GM21723 (cell line): ENCODE data around the gene AGBL1.
"Not testable (repeated sequence)": the region's sequence is repeated elsewhere in the genome, so short reads cannot be mapped to it uniquely, and the experiment has no call there.

Source experiments
- ATAC-seq: cut with Tn5 transposase; IDR thresholded peaks from one replicate; pipeline ENCODE4 v1.9.1; 2021; ENCODE audit warnings: mild to moderate bottlenecking, moderate library complexity; ENCODE audit not compliant: unreplicated experiment

The AGBL1 gene

DNA sequence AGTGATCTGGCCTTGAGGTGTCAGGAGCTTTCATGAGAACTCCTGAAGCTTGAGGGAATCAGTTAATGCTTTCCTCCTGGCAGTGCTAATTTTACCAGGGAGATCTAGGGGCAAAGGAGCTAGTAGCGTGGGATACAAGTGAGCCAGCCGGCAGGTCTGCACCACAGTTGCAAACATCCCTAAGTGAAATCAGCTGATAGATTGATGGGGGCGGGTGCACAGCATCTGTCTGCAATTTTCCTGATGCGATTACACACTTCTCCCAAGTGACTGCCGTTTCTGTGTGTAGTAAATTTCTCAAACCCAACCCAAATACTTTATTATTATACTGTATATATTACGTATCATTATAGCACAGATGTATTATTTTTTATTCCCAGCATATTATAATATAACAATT is 304.5 kb downstream of the AGBL1 start:
- ATAC-seq, result no peak

DNA sequence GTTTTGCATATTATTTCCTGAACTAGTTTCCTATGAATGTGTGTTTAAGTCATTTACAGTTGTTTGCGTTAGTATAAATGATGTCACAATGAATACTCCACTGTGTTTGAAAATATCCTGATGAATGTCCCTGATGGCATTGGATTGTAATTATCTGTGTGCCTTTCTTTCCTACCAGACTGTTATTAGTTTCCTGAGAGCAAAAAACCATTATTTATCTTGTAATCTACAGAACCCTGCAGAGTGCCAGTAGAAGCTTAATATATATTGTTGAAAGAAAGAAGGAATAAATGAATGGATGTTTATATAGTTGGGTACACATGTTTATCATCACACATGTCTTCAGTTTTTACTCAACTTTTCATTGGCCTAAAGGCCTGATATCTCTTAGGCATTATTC is 312.6 kb downstream of the AGBL1 start:
- ATAC-seq, result no peak

DNA sequence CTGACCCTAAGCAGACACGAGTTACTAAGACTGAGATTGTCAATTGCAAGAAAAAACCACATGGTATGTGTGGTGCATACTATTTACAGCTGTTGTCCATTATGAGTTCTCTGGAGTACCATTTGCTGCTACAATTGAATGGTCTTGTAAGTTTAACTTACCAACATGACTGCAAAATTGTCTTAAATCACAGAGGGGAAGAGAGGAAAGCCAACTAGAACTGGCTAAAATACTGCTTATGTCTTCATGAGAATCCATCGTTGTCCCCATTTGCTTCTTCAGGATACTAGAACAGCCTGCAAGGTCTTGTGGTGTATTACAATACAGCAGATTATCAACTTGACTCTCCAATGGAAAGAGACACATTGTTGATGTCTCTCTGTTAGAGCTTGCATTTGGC is 313.2 kb downstream of the AGBL1 start:
- no peak for ATAC-seq

DNA sequence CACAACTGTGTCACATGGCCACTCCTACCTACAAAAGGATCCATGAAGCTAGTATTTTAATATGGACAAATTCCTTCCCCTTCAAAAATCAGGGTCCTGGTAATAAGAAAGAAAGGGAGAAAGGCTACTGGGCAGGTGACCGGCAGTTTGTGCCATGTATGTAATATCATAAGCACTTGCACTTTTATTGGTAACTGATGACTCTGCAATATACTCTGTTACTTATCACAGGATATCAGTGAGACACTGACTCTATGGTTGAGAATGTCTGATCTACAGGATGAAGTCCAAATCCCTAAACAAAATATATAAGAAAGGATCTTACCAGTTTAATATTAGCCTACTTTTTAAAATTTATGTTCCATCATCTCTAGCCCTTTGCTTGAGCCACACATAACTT is 315.2 kb downstream of the AGBL1 start:
- no peak for ATAC-seq

DNA sequence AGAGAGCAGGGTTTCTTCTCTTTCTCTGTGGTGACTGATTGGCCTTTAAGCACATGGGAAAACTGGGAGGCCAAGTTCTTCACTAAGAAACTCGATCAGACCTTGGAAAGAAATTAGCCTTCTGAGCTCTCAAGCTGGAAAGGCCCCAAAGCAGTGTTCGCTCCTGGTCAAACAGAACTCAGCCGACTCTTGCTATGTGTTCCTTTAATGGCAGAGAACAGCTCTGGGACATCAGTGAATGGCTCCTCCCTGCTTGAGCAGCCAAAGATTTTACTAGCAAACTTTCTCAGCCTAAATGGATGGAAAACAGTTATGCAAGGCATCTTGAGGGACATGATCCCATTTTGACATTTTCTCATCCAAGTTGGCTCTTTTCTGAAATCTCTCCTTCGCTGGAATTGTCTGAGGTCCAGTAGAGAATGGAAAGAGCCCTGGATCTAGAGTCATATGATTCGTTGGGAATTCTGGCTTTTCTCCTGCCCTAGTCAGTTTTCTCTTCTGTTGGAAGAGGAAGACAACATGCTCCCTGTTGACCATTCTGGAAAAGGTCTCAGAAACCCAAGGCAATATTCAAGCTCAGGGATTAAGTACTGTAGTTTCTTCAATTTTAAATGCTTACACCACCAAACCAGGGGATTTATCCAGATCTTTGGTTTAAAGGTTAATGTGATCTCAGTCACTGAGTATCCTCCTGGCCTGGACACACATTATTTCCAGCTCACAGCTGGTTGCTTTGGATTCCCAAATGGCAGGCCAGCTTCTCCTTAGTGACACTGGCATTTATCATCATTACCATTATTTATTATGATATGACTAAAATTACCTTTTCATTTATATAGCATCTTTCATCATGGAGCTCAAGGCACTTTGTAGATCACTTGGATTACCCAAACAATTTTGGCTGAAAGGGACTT is 319.6 kb downstream of the AGBL1 start:
- no peak for ATAC-seq

DNA sequence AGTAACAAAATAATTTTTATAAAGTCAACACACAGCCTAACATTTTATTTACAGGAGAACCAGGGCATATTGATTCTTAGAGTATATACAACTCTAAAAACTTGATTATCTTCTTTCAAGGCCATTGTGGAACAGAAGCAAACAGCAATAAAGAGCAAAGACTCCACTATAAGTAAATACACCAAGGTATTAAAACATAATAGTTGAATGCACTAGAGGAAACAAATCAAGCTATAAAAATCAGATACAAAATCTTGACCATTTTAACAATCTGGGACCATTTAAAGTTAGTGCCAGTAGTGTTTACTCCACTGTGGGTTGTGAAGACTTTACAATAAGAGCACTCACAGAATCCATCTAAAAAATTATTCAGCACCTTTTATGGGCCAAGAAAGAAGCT is 323.6 kb downstream of the AGBL1 start:
- ATAC-seq, result no peak

DNA sequence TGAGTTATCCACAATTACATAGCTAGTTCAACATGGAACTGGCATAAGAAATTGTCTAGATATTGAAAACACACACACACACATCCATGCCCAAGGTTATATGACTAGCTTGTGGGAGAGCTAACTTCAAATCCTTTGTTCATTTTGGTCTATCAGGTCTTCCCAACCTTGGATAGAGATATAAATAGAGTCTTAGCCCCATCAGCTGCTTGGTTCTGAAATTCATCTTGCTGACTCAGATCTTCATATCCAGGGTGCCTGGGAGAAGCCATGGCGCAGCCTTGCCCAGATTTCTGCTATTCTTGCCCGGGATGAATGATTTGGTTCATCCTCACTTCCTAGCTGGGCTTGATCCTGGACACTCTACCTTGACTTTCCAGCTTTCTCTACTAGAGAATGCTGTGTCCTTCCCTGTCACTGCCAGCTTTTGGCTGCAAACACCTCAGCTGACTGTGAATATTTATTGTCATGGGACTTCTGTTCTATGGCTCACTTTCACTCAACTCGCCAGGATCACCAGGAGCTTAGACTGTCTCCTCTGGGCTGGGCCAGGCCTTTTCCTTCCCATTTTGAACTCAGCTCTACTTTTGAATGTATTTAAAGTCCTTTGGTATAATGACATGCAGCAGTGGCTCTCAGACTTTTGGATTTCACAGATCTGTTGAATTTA is 324.4 kb downstream of the AGBL1 start:
- ATAC-seq, result no peak

DNA sequence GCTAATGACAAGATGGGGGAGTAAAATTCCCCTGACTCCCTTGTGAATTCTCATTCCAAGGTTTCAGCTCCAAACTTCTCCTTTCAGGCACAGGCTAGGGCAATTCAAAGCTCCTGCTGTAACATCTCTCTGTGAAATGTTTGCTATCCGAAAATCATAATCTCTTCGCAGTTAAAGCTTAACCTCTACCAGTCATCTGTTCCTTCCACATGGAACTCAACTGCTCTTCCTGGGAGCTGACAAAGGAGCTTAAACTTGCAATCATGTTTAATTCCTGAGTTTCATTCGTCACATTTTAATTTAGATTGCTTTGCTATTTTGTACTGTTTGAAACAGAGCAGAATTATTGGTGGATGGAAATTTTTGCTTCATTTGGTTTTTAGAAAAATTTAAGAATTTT is 328.6 kb downstream of the AGBL1 start:
- no peak for ATAC-seq

DNA sequence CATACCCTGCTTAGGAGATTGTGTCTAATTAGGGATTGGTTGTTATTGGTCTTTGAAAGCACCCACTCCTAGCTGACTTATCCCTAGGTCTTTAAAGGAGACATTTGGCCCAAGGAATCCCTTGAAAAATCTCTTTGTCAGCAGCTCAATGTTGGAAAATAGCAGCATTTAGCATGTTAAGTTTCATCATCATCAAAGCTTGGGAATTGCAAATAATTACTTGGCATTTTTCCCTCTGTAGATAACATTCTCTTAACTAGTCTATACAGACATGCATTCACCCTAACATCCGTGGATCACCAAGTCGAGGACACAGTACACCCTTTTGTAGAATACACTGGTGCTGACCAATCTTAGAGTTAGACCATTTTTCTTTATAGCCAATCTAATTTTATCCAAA is 332.2 kb downstream of the AGBL1 start:
- no peak for ATAC-seq

DNA sequence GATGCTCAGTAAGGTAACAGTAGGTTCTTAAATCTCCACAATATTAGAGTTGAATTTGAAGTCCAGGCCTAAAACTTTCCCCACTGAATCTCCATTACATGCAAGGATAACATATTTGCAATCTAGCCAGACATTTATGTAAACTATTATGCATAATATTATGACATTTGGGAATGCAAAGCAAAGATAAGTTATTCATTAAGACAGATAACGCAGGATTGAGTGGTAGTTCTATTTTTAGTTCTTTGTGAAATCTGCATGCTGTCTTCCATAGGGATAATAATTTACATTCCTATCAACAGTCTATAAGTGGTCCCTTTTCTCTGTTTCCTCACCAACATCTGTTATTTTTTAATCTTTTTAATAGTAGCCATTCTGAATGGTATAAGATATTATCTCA is 333.5 kb downstream of the AGBL1 start:
- ATAC-seq, result no peak

DNA sequence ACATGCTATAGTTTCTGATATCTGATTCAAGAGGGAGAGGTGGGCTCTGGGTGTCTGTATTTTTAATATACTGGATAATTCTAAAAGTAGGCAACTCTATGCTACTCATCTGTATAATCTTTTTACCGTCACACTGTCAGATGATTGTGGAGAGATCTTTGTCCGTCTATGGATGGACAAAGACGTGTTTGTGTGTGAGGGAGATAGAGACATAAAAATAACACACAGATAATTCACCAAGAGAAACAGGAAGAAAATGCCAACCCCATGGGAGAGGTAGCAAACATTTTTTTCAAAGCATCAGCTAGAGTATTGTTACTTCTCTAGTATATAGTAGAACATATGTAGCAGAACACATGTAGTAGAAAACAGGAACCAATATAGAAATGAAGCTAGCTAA is 346.1 kb downstream of the AGBL1 start:
- ATAC-seq, result no peak

DNA sequence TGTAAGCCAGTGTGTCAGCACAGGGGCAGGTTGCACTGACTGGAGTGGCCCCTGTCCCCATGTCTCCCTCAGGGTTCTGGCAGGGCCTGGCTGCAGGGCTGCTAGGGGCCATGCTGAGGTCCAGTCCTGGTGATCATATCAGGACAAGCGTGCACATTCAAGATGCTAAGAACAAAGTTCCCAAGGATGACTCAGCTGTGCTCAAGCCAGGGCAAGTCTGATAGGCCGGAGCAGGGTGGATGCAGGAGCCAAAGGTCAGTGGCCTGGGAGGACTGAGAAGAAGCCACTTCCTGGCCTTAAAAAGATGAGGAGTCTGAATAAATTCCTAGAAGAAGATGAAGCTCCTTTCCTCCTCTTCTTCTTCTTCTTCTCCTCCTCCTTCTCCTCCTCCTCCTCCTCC is 353.2 kb downstream of the AGBL1 start:
- ATAC-seq, result no peak

DNA sequence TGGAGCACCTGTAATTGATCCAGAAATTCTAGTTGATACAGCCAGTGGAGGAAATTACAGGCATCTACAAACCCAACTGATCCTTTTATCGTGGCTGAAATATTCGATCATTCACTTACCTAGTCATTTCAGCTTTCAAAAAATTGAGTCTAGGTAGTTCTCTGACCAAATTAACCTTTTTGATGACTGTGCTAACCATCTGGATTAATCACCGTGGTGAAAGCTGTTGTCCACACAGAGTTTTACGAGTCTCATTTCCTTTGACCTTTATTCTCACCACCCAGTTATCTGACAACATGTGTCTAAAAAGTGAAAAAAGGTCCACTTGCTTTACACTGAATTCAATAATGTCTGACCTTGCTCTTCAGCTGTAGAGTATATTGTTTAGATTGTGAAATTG is 354.3 kb downstream of the AGBL1 start:
- ATAC-seq, result no peak

DNA sequence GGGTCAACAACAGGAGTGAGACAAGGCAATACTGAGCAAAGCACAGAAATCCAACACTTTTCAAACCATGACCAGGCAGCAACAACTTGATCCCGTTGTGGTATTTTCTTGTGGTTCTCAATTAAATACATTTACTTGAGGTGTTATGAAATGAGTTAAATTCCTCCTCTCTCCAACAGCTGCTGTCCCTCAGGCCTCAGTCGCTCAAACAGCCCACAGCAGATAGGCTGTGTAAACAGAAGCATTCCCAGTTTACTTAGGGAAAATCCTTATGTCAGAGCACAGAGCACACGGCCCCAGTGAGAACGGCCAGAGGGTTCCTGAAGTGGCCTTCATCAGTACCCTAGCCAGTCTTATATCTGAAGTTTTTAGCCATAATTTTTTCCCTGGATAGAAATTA is 359.9 kb downstream of the AGBL1 start:
- ATAC-seq, result no peak

DNA sequence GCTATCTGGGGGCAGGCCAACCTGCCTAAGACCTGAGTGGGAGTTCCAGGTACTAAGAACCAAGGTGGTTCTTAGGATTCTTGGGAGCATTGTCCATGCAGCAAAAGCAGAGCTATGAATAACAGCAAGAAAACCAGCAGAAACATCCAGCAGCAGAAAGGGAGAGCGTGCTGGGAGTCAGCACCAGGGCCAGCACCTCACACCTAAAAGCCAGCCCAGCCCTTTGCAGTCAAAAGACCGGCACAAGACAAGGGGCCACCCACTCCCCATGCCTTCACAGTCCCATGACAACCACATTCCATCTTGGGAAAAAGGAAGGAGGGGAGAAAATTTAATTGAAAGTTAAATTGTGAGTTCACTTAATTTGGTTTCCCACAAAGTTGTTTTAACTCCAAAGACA is 364.9 kb downstream of the AGBL1 start:
- no peak for ATAC-seq

DNA sequence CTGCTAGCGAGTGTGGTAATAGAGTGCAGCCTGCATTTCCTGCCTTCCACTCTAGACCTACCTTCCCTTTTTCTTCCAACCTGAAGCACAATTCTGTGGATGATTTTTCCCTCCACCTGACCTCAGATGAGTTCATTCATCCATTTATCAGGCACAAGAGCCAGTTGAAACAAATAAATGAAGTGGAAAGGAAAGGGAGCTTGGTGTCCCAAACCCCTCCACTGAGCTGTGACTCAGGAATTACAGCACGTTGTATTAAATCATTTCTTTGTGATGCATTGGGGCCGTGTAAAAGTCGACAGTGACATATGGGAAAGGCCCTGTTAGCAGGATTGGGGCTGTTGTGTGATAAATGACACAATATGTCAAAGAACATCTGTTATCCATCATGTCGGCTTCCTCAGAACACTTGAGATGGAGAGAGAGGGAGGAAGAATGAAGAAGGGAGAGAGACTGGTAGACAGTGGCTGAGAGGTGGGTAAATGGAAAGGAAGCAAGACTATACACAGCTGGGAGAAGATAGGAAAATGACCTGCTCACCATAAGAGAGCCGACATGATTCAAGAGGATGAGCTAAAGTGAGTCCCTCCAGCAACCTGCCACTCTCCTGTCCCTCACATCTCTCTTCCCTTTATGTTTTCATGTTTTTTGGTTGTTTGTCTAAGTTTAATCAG is 366.0 kb downstream of the AGBL1 start:
- ATAC-seq, result no peak

DNA sequence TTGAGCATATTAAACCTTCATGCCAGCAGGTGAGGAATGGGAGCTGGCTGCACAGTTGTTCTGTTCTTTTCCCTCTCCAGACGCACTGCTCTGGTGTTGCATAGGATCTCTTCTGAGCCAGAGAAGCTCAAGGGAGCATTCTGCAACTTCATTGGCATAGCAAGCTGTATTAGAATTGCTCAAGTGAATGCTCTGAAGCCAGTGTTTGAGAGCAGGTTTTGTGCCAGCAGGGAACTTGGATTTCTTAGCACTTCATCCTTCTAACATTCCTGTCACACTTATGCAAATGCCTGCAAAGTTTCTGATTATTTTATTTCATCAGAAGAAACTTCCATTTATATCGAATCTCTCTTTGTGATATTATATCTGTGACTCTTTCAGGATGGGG is 366.6 kb downstream of the AGBL1 start:
- no peak for ATAC-seq

DNA sequence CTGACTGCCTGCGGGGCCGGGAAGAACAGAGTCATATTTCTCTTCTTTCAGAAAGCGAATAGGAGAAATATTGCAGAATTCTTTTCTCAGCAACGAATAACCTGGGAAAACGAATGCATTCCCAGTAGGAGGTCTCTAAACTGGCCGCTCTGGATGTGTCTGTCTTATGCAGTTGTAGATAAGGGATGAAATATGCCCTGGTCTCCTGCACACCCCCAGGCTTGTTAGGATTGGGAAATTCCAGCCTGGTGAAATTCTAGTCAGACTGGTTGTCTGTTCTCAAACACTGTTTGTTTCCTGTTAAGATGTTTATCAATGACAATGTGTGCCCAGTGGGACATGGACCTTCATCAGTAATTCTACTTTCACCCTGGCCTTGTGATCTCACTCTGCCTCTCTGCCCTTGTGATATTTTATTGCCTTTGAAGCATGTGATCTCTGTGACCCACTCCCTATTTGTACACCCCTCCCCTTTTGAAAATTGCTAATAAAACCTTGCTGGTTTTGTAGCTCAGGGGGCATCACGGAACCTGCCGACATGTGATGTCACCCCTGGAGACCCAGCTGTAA is 385.9 kb downstream of the AGBL1 start:
- not testable (repeated sequence) for ATAC-seq

DNA sequence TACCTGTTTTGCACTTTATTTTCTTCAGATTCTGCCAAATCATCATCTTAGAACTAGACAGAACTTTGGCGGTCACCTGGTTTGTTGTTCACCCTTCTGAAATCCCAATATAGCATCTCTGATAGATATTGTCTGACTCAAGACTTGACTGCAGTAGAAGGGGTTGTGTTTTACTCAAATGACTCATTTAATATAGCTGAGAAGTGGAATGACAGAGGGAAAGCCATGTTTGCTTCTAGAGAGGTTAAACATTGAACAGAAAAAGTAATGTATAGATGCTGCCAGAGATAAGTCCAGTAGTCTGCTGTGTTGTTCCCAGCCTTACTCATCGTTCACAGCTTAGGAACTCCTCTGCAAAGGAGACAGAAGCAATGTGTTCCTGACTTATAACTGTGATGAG is 402.0 kb downstream of the AGBL1 start:
- no peak for ATAC-seq

DNA sequence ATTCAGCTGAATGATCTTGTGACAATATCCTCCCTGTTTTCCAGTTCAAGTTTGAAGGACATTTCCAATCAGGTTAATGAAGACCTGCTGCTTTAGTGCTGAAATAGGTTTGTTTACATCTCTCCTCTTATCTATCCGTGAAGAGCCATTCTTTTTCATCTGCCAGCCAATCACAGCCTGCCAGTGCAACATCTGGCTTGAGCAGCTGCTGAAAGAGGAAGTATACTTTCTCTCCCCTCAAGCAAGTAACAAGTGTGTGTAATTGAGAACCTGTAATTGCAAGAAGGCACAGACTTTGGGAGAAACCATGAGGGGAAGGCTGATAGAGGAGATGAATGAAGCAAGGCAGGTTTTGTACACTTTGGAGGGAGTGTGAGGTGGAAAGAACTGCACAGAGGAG is 404.3 kb downstream of the AGBL1 start:
- no peak for ATAC-seq

DNA sequence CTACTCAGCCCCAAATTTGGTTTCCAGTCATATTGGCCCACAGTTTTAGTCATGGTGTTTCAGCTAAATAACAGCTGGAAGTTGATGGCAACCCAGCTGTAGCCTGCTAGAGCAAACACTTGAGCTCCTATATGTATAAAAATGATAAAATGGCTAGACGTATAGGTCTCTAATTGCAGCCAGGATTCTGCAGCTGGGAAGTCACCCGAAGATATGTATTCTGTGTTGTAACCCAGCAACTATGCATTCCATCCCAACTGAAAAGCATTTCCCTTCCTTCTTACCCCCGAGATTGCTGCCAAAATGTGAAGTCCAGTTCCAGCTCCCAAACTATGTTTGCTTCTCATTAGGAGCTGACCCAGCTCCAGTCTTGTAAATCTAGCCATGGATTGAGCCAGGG is 408.4 kb downstream of the AGBL1 start:
- ATAC-seq, result no peak

DNA sequence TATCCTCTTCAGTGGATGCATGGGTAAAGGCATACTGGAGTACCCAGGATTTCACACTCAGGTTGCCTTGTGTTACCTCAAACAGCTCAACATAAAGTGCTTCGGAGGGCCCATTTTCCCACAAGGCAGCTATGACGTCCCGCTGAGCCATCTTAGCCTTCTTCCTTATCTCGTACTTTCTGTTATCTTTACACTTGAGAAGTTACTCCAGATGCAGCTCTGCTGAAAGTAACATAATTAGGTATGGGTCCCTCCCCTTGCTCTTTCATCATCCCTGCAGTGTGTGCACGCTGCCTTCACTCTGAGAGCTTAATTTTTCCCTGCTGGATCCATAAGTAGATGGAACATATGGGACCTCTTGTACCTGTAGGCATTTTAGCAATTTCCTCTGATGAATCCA is 410.3 kb downstream of the AGBL1 start:
- ATAC-seq, result no peak
